Brain microvascular endothelial cell (primary cell): Measurements from ENCODE around the gene BDKRB2.

Experiments
- DNase-seq: peaks from one replicate; pipeline ENCODE4 v3.0.0-alpha.2; 2020
- H3K27ac ChIP-seq: fragments of 250-450 bp; sonication (Bioruptor Pico); 2 replicates; pipeline ENCODE4 v1.5.1; 2020; ENCODE audit warnings: mild to moderate bottlenecking, moderate library complexity
- H3K27me3 ChIP-seq: fragments of 250-450 bp; sonication (Bioruptor Pico); replicated peaks from 2 replicates; pipeline ENCODE4 v1.5.1; 2020; ENCODE audit warnings: mild to moderate bottlenecking
- H3K36me3 ChIP-seq: fragments of 250-450 bp; sonication (Bioruptor Pico); replicated peaks from 2 replicates; pipeline ENCODE4 v1.5.1; 2020; ENCODE audit warnings: mild to moderate bottlenecking
- H3K4me3 ChIP-seq: 2 replicates; pipeline ENCODE4 v1.5.1; 2011; ENCODE audit warnings: low read depth, mild to moderate bottlenecking, control low read depth, low read length, moderate library complexity
- CTCF ChIP-seq: IDR thresholded peaks from 2 replicates; pipeline ENCODE4 v1.5.1; 2011; ENCODE audit warnings: low read depth, mild to moderate bottlenecking, moderate library complexity, low read length, control low read depth, inconsistent platforms; ENCODE audit errors: missing control alignments
- in situ Hi-C: cut with HindIII; loops from 2 replicates; pipeline ENCODE4 v1.10.0; 2017; ENCODE audit warnings: low sequenced_read_pairs, low pct_ligation_motif_present

The BDKRB2 gene

GRCh38 chr14:96173636-96174475, 30.8 kb upstream of the BDKRB2 start:
- in situ Hi-C loops, result no loop called here
- no peak for DNase-seq
- no peak overlapping the region for H3K4me3 ChIP-seq
- no peaks in the 10 kb centered on the region for H3K36me3 ChIP-seq
- H3K27ac ChIP-seq, result no peak overlapping the region
- no peak for TF ChIP-seq CTCF
- H3K27me3 ChIP-seq, result no peaks in the 10 kb centered on the region

GRCh38 chr14:96176275-96176674, 28.4 kb upstream of the BDKRB2 start:
- Histone ChIP-seq H3K27me3 (no peaks in the 10 kb centered on the region), H3K4me3 (no peak overlapping the region), H3K27ac (no peak overlapping the region), H3K36me3 (no peaks in the 10 kb centered on the region)
- TF ChIP-seq CTCF, result no peak
- no peak for DNase-seq
- in situ Hi-C loops, result no loop called here

GRCh38 chr14:96176811-96177211, 27.8 kb upstream of the BDKRB2 start:
- H3K36me3 ChIP-seq, result no peaks in the 10 kb centered on the region
- no peak overlapping the region for H3K27ac ChIP-seq
- peak; percentile 7 for DNase-seq
- TF ChIP-seq CTCF, result no peak
- in situ Hi-C loops, result no loop called here
- no peaks in the 10 kb centered on the region for H3K27me3 ChIP-seq
- no peak overlapping the region for H3K4me3 ChIP-seq

- DNase-seq, result no peak
- Histone ChIP-seq H3K36me3 (no peaks in the 10 kb centered on the region), H3K27me3 (no peaks in the 10 kb centered on the region), H3K4me3 (no peak overlapping the region), H3K27ac (no peak overlapping the region)
- in situ Hi-C loops, result no loop called here
- no peak for TF ChIP-seq CTCF
These were observed 26.8 kb upstream of the BDKRB2 start for GRCh38 chr14:96177766-96178375.

GRCh38 chr14:96178461-96179321, 25.9 kb upstream of the BDKRB2 start:
- no peaks in the 10 kb centered on the region for H3K27me3 ChIP-seq
- no peak for DNase-seq
- in situ Hi-C loops, result no loop called here
- no peak overlapping the region for H3K4me3 ChIP-seq
- TF ChIP-seq CTCF, result no peak
- no peaks in the 10 kb centered on the region for H3K36me3 ChIP-seq
- H3K27ac ChIP-seq, result no peak overlapping the region
